Vagina (tissue), 2 donors: ENCODE measurements around the gene PHF13. TPM values are rescaled to one million over a fixed set of nuclear protein-coding genes. Genes with fewer than 3 reads are reported as not detected.

Experiments
- DNase-seq, 2 donors: peaks; one replicate each; pipeline ENCODE4 v3.0.0-alpha.2; 2017; ENCODE audit errors: extremely low spot score in 2 of 2
- H3K27ac ChIP-seq: fragments of 200-600 bp; sonication (generic); one replicate; pipeline ENCODE4 v1.5.1; 2019
- H3K27me3 ChIP-seq: fragments of 200-600 bp; sonication (generic); one replicate; pipeline ENCODE4 v1.5.1; 2019
- H3K36me3 ChIP-seq, 2 donors: fragments of 200-600 bp; sonication (generic); one replicate each; pipeline ENCODE4 v1.5.1; 2017 to 2019
- H3K4me1 ChIP-seq: fragments of 200-600 bp; sonication (generic); one replicate; pipeline ENCODE4 v1.5.1; 2019
- H3K4me3 ChIP-seq, 2 donors: fragments of 200-600 bp; sonication (generic); 1 replicate in 1 of 2; 2 replicates in 1 of 2; pipeline ENCODE4 v1.5.1; 2016 to 2019
- H3K9me3 ChIP-seq: fragments of 200-600 bp; sonication (generic); one replicate; pipeline ENCODE4 v1.5.1; 2019
- CTCF ChIP-seq, 3 experiments: fragments of 450-650 bp in 2 of 3; fragments of 200-600 bp in 1 of 3; sonication (generic) in 1 of 3; IDR thresholded peaks; one replicate each; pipeline ENCODE4 v1.5.1; 2017 to 2019; ENCODE audit warnings: antibody characterized with exemption in 3 of 3, mild to moderate bottlenecking in 2 of 3, moderate library complexity in 2 of 3
- POLR2A ChIP-seq, 2 donors: fragments of 450-650 bp; IDR thresholded peaks; one replicate each; pipeline ENCODE4 v1.6.1; 2017; ENCODE audit warnings: antibody characterized with exemption in 2 of 2, mild to moderate bottlenecking in 2 of 2, moderate library complexity in 2 of 2
- POLR2AphosphoS5 ChIP-seq, 2 donors: sonication (generic); formaldehyde crosslinking; IDR thresholded peaks; one replicate each; pipeline ENCODE4 v1.9.0; 2017; ENCODE audit warnings: antibody characterized with exemption in 2 of 2, mild to moderate bottlenecking in 2 of 2, low read depth in 1 of 2; ENCODE audit not compliant: insufficient read depth in 1 of 2
- intact Hi-C: fragments of 100-400 bp; cut with DNase I; formaldehyde crosslinking; loops from one replicate; pipeline ENCODE4 v1.15.1; 2023
- total RNA-seq: library from RNA; depleted of rRNA; stranded (reverse); fragments of >200 nt; gene quantifications from one replicate; pipeline ENCODE4 v1.2.3, GENCODE V29; 2016

Gene PHF13
- total RNA-seq, 1 donor from 2014 or later = 21.6 TPM

GRCh38 chr1:6590046-6590445 is 23.5 kb upstream of the PHF13 start:
- DNase-seq = no peak
- intact Hi-C loops = no loop called here
- no peak overlapping the region for H3K27ac ChIP-seq
- H3K27me3 ChIP-seq = no peaks in the 10 kb centered on the region
- peaks cover 67% of the 10 kb centered on the region for H3K4me1 ChIP-seq
- no peak for TF ChIP-seq POLR2A (IDR thresholded peaks at IDR 0.05)
- no peak for TF ChIP-seq POLR2AphosphoS5 (IDR thresholded peaks at IDR 0.05; ENCODE audit: insufficient read depth in 1 of 2, low read depth in 1 of 2)
- no peak for TF ChIP-seq CTCF (IDR thresholded peaks at IDR 0.05)
- H3K9me3 ChIP-seq = no peaks in the 10 kb centered on the region
- no peak overlapping the region for H3K4me3 ChIP-seq
- H3K36me3 ChIP-seq = peaks cover 0 to 68% of the 10 kb centered on the region in 2 donors

- TF ChIP-seq POLR2A (IDR thresholded peaks at IDR 0.05) = no peak
- peaks cover 0 to 79% of the 10 kb centered on the region in 2 donors for H3K36me3 ChIP-seq
- intact Hi-C loops = no loop called here
- DNase-seq = no peak
- no peak overlapping the region for H3K4me3 ChIP-seq
- peaks cover 75% of the 10 kb centered on the region for H3K4me1 ChIP-seq
- H3K27ac ChIP-seq = no peak overlapping the region
- H3K9me3 ChIP-seq = no peaks in the 10 kb centered on the region
- H3K27me3 ChIP-seq = no peaks in the 10 kb centered on the region
Measured at GRCh38 chr1:6591222-6591621, 22.3 kb upstream of the PHF13 start.

GRCh38 chr1:6591644-6592043 is 21.9 kb upstream of the PHF13 start:
- Histone ChIP-seq H3K9me3 (no peaks in the 10 kb centered on the region), H3K27ac (no peak overlapping the region), H3K36me3 (peaks cover 0 to 83% of the 10 kb centered on the region in 2 donors), H3K4me1 (peaks cover 77% of the 10 kb centered on the region), H3K4me3 (no peak overlapping the region), H3K27me3 (no peaks in the 10 kb centered on the region)
- TF ChIP-seq POLR2AphosphoS5 (IDR thresholded peaks at IDR 0.05; ENCODE audit: insufficient read depth in 1 of 2, low read depth in 1 of 2) (no peak), CTCF (IDR thresholded peaks at IDR 0.05) (no peak), POLR2A (IDR thresholded peaks at IDR 0.05) (no peak)
- intact Hi-C loops = no loop called here
- no peak for DNase-seq

GRCh38 chr1:6592441-6592840 is 21.1 kb upstream of the PHF13 start:
- H3K4me3 ChIP-seq = no peak overlapping the region
- H3K36me3 ChIP-seq = peaks cover 0 to 91% of the 10 kb centered on the region in 2 donors
- no peak overlapping the region for H3K27ac ChIP-seq
- no peaks in the 10 kb centered on the region for H3K9me3 ChIP-seq
- DNase-seq = no peak
- no peaks in the 10 kb centered on the region for H3K27me3 ChIP-seq
- TF ChIP-seq POLR2A (IDR thresholded peaks at IDR 0.05) (no peak), POLR2AphosphoS5 (IDR thresholded peaks at IDR 0.05; ENCODE audit: insufficient read depth in 1 of 2, low read depth in 1 of 2) (no peak), CTCF (IDR thresholded peaks at IDR 0.05) (no peak)
- peaks cover 77% of the 10 kb centered on the region for H3K4me1 ChIP-seq
- intact Hi-C loops = no loop called here

- TF ChIP-seq POLR2AphosphoS5 (IDR thresholded peaks at IDR 0.05; ENCODE audit: insufficient read depth in 1 of 2, low read depth in 1 of 2) (no peak), CTCF (IDR thresholded peaks at IDR 0.05) (no peak), POLR2A (IDR thresholded peaks at IDR 0.05) (no peak)
- intact Hi-C loops = no loop called here
- Histone ChIP-seq H3K27me3 (no peaks in the 10 kb centered on the region), H3K27ac (no peak overlapping the region), H3K9me3 (no peaks in the 10 kb centered on the region), H3K4me3 (no peak overlapping the region), H3K4me1 (peaks cover 79% of the 10 kb centered on the region), H3K36me3 (peaks cover 0 to 96% of the 10 kb centered on the region in 2 donors)
- DNase-seq = no peak
Measured at GRCh38 chr1:6592865-6593593, 20.5 kb upstream of the PHF13 start.
